Measurements from ENCODE around the gene IQCE.

The IQCE gene

GRCh38 chr7:2635810-2636701 lies 77.3 kb downstream of the IQCE start:
- DNase-seq, result peak; percentile 67 to 78 (median 72)

- DNase-seq, result no peak
These were observed 78.3 kb downstream of the IQCE start for GRCh38 chr7:2637066-2637471.

GRCh38 chr7:2637505-2638223 lies 78.9 kb downstream of the IQCE start:
- DNase-seq, result peak; percentile 95 to 98 (median 97)

GRCh38 chr7:2638224-2638991 lies 79.6 kb downstream of the IQCE start:
- DNase-seq, result peak; percentile 67 to 87 (median 82)

DNA sequence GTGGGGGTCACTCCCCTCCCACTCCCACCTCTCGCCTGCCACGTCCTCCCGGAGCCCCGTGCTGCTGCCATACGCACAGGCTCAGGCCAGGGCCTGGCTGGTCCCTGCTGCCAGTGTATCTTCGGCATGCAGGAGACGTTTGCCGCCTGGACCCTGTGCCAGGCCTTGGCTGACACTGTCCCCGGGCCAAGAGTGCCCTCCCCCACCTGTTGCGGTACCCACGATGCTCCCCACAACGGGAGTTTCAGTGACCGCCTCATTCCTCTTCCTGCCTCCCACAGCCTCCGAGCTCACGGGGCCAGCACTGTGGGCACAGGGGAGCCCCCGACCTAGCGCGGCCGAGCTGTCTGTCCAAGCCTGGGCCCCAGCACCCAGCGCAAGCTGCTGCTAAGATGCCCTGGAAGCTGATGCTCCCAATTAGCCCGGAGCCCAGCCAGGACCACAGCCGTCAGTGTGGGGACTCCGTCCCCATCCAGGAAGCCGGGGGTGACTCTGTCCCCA lies 80.5 kb downstream of the IQCE start:
- peak in 3 of 4 experiments; percentile 42 to 71 (median 56) for DNase-seq

DNA sequence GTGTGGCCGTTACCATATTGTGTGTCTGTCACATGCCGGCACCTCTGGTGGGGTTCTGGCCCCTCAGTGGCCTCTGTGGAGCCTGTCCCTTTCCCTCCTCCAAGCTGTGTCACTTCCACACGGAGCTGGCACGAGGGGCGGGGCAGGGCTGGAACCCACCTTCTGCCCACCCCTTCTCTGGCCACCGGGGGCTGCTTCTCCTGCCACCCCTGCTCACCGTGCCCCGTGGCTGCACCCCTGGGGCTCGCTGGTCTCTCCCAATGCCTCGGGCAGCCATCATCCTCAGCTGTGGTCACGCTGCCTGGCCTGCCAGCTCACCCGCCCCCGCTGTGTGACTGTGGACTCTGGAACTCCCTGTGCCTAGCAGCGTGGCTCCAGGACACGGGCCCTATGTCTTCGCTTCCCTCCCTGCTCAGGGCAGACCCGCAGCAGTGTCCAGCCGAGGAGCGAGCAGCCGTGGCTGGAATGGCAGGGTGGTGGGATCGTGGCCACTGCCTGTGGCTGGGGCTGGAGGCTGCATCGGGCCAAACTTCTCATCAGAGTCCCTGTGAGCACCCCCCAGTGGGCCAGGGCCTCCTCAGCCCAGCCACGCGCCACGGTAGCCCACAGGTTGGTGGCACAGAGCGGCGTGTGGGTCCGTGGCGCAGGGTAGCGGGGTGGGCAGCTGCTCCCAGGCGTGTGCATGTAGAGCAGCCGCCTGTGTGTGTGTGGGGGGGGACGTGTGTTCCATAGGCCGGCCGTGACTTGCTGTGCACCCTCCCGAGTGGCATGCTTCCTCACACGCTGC lies 81.1 kb downstream of the IQCE start:
- DNase-seq, result peak in 1 of 4 experiments; percentile 16

DNA sequence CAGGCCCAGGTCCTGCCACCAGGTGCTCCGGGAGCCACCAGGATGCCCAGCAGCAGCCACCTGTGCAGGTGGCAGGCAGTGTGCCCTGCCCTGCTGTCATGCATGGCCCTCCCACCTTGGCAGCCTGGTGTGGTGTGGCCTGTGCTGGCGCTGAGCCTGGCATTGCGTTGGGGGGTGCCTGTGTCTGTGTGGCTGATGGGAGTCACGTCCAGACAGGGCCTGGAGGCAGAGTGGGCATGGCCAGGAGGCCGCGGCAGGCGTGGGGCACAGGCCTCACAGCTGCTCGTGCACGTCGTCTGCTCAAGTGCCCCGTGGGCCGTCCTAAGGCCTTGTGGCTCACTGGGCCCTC lies 81.7 kb downstream of the IQCE start:
- no peak for DNase-seq

DNA sequence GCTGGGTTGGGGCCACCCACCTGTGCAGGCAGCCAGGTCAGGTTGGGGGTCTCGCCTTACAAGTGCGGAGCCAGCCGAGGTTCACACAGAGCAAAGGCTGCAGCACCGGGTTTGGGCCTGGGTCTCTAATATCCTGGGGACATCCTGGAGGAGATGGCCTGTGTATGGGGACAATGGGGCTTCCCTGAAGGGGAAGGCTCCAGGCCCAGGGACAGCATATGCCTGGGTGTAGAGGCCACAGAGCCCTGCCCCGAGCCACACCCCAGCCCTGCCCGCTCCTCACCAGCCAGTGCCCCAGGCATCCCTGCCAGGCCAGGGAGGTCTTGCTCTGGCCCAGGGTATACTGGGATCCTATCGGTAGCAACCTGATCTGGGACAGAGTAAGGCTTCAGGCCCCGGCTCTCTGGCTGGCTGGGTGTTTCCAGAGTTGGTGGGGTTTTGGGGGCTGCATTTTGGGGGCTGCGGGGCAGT lies 82.1 kb downstream of the IQCE start:
- DNase-seq, result peak in 3 of 4 experiments; percentile 54 to 66 (median 56)

GRCh38 chr7:2641406-2642393 lies 82.9 kb downstream of the IQCE start:
- peak; percentile 91 to 94 (median 94) for DNase-seq

DNA sequence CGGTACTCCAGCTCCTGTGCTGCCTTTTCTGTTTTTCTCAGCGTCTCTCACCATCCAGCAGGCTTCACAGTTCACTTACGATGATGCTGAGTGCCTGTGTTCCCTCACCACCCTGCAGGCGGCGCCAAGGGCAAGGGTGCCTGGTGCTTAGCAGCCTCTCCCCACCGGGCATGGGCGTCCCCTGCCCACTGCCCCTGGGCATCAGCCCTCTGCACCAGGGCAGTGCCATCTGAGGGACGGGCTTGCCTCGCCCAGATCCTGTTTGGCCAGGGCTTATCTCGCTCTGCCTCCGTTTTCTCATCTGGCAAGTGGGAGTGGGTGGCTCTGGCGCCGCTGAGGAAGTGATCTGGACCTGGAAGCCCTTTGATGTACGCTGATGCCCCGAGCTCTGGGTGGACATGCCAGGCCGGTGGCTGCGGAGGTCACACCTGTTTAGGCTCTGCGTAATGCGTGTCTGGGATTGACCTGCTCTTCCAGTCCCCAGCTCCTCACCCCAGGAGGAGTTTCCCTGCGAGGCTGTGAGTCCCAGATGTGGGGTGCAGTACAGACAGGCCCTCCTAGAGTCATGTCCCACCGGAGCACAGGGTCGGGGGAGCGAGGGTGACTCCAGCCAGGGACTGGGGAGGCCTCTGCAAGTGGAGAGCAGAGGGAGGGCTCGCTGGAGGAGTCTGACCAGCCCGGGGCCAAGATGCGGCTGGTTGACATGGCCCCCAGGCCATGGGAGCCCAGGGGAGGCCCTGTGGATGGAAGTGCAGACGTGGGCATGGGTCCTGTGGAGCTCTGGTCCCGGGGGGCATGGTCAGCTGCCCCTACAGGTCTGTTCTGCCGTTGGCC lies 84.8 kb downstream of the IQCE start:
- peak in 1 of 4 experiments; percentile 51 for DNase-seq

DNA sequence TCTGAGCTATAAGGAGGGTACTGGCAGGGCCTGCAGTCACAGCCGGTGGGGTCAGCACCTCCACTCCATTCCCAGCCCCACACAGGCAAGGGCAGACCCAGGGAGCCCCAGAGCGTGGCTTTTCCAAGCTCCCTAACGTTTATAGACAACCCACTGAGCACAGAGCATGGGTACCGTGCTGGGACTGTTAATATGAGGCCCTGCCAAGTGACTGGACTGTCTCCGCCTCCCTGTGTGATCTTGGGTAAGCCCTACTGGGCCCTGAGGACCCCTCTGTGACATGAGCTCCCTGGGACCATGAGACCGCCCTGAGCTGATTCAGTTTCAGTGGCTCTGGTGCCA lies 85.4 kb downstream of the IQCE start:
- no peak for DNase-seq

DNA sequence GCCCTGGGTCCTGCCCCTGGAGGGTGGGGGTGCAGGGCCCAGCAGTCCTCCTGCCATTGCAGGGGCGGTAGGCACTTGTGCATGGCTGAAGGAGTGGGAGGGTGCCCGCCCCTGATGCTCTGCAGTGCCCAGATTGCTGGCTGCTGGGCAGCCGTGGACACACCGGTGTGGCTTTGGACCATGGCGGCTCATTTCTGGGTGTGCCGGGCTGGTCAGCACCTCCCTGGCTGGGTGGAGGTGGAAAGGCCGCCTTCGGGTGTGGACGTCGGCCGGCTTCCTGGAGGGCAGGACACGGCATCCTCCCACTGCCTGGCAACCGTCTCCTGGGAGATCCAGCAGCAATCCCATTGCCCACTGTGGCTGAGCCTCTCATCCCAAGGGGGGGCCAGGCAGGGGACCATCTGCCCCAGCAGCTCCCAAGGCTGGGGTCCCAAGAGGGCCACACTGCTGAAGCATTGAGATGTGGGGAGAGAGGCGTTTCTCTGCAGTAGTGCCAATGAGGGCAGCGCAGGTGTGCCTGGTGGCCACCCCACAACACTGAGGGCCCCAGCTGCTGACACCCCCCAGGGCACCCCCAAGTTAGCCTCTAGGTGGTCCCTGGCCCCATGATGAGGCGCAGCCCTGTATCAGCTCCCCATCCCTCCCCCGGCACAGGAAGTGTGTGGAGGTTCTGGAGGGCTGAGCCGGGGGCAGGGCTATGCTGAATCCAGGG lies 85.9 kb downstream of the IQCE start:
- peak in 1 of 4 experiments; percentile 48 for DNase-seq

DNA sequence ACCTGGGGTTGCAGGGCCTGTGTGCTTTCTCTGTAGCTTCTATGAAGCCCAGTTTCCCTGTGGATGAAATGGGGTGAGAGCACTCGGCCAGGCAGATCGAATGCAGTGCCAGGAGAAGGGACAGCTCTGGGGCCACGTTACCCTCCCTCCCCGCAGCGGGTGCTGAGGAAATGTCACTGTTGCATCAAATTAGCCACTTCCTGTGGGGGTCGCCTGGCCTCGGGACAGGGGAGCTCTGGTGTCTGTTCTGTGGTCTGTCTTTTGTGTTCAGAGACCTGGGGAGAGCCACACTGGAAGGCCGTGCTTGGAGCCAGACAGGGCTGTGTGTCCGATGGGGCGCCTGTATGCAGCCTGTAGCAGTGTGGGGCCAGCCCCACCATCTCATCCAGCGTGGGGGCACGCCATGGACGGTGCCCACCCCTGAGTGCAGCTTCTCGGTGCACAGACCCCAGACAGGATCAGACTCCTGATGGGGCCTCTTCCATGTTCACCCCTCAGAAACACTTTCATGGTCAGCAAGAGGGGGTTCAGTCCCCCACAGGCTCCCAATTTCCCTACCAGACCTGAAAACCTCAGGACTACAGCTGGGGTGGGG lies 86.6 kb downstream of the IQCE start:
- DNase-seq, result peak; percentile 44 to 67 (median 56)

DNA sequence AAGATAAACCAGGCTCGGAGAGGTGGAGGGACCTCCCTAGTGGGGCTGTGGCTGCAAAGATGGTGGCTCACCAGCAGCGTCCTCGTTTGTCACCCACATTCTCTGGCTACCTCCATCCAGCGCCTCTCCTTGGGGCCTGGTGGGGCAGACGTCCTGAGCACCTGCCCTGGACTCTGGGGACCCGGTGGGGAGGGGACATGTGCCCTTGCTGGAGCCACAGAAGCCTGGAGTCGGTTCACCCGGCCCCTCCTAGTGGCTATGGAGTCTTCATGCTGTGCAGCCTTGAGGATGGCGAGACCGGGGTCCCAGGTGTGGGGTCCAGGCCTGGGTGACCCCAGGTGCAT lies 87.5 kb downstream of the IQCE start:
- DNase-seq, result no peak

DNA sequence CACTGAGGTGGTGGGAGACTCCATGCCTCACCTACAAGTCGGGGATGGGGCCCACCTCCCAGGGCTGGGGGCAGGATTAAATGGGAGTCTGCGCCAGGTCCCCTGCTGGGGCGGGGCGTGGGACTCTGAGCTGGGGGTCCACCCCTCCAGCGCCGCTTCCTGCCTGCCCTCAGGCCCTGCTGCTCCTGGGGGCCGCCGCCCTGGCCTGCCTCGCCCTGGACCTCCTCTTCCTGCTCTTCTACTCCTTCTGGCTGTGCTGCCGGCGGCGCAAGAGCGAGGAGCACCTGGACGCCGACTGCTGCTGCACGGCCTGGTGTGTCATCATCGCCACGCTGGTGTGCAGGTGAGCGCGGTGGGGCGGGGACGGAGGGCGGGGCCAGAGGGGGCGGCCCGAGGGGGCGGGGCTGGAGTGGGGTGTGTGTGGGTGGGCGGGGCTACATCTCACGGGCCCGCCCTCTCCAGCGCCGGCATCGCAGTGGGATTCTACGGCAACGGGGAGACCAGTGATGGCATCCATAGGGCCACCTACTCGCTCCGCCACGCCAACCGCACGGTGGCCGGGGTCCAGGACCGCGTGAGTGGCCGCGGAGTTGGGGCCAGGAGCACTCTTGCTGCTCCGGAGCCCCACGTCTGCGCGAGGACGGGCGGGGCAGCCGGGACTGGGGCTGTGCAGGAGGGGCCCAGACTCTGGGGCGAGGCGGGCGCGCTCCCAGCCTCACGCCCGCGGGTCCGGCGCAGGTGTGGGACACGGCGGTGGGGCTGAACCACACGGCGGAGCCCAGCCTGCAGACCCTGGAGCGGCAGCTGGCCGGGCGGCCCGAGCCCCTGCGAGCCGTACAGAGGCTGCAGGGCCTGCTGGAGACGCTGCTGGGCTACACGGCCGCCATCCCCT lies 88.1 kb downstream of the IQCE start:
- no peak for DNase-seq

GRCh38 chr7:2647594-2648172 lies 88.9 kb downstream of the IQCE start:
- DNase-seq, result peak; percentile 47 to 63 (median 58)

DNA sequence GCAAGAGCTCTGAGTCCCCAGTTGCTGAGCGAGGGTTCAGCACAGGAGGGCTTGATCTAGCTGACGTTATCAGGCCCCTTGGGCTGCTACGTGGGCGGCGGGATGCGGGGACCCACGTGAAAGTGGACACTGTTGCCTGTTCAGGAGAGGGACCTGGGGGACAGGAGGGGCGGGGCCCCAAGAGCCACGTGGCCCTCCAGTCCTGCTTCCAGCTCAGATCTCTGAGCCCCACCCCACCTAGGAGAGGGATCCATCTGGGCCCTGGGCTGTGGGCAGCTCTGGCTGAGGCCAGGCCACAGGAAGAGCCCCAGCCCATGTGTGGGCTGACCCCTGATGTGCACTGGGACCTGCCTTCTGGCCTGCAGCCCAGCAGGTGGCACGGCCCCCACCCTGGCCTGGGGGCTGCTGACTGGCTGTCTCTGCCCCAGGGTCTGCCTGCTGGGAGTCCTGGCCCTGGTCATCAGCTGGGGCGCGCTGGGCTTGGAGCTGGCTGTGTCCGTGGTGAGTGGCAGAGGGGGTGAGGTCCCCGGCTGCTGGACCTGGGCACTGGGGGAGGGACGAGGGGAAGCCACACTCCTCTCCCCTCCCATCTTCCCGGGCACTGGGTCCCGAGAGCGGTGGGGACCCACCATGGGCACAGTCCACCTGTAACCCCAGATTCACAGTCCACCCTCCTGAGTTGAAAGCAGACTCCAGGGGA lies 90.5 kb downstream of the IQCE start:
- no peak for DNase-seq

All from suppressor macrophage (primary cell).